H1 (cell line): ENCODE results near the gene RHCG. TPM values are rescaled to one million over a fixed set of nuclear protein-coding genes. Genes with fewer than 3 reads are reported as not detected.

Experiments
- CTCF ChIA-PET: fragments of 300-600 bp; sonication (Branson Sonifier 250); formaldehyde crosslinking; loops from one replicate; lab custom pipeline; 2021; ENCODE audit not compliant: partially characterized antibody; lab: Charles Lee
- POLR2A ChIA-PET: fragments of 300-600 bp; sonication (Branson Sonifier 250); formaldehyde crosslinking; loops from one replicate; lab custom pipeline; 2021; ENCODE audit warnings: inconsistent platforms; ENCODE audit not compliant: partially characterized antibody; lab: Charles Lee
- DNase-seq, 2 experiments: peaks; one replicate each; pipeline versions ENCODE4 v3.0.0 to v3.0.0-alpha.2; 2010 to 2022; ENCODE audit warnings: low spot score in 2 of 2, low read depth in 1 of 2, mixed read lengths in 1 of 2
- FAIRE-seq: peaks from 2 replicates; lab custom pipeline; 2011; peaks lifted over from hg19 to GRCh38; lab: Jason Lieb, UNC
- H2AFZ ChIP-seq: 2 replicates; pipeline ENCODE4 v1.8.1; 2012; ENCODE audit warnings: low read length, inconsistent platforms
- H2AK5ac ChIP-seq: 2 replicates; pipeline ENCODE4 v1.6.1; 2013; ENCODE audit warnings: low read depth, low read length
- H2BK120ac ChIP-seq: replicated peaks from 2 replicates; pipeline ENCODE3; 2013; ENCODE audit warnings: low read depth, low read length, inconsistent platforms
- H2BK12ac ChIP-seq: 2 replicates; pipeline ENCODE4 v1.6.1; 2013; ENCODE audit warnings: low read depth, low read length
- H2BK15ac ChIP-seq: 2 replicates; pipeline ENCODE4 v1.6.1; 2013; ENCODE audit warnings: low read length
- H2BK20ac ChIP-seq: 2 replicates; pipeline ENCODE4 v1.6.1; 2013; ENCODE audit warnings: low read length
- H2BK5ac ChIP-seq: 2 replicates; pipeline ENCODE4 v1.6.1; 2013; ENCODE audit warnings: low read depth, low read length
- H3K14ac ChIP-seq: 2 replicates; pipeline ENCODE4 v1.6.1; 2013; ENCODE audit warnings: inconsistent platforms; ENCODE audit not compliant: insufficient read length
- H3K18ac ChIP-seq: 2 replicates; pipeline ENCODE4 v1.6.1; 2013; ENCODE audit warnings: low read length; ENCODE audit errors: extremely low read depth
- H3K23ac ChIP-seq: 2 replicates; pipeline ENCODE4 v1.6.1; 2013; ENCODE audit warnings: inconsistent platforms; ENCODE audit not compliant: insufficient read length
- H3K23me2 ChIP-seq: 2 replicates; pipeline ENCODE4 v1.6.1; 2013; ENCODE audit warnings: low read depth, low read length
- H3K27ac ChIP-seq: 2 replicates; pipeline ENCODE4 v1.6.1; 2011; ENCODE audit warnings: low read depth, low read length, inconsistent platforms
- H3K27me3 ChIP-seq, 4 experiments: replicated peaks in 1 of 4; 1 replicate in 1 of 4; 2 replicates in 3 of 4; pipeline versions ENCODE4 v1.6.1 to v1.8.1; 2011 to 2013; ENCODE audit warnings: low read length in 3 of 4, mild to moderate bottlenecking in 3 of 4, inconsistent platforms in 2 of 4, mixed read lengths in 2 of 4, moderate library complexity in 1 of 4; ENCODE audit not compliant: control insufficient read depth in 3 of 4, insufficient read depth in 3 of 4; ENCODE audit errors: extremely low read depth in 1 of 4
- H3K36me3 ChIP-seq, 4 experiments: 2 replicates each; pipeline versions ENCODE4 v1.6.1 to v1.8.1; 2011 to 2013; ENCODE audit warnings: mild to moderate bottlenecking in 4 of 4, low read length in 3 of 4, moderate library complexity in 2 of 4, control low read depth in 1 of 4, inconsistent platforms in 1 of 4; ENCODE audit not compliant: insufficient read depth in 4 of 4, control insufficient read depth in 2 of 4
- H3K4ac ChIP-seq: replicated peaks from 2 replicates; pipeline ENCODE3; 2013; ENCODE audit warnings: low read length, low read depth, mixed read lengths, inconsistent platforms; ENCODE audit not compliant: insufficient read length
- H3K4me1 ChIP-seq, 4 experiments: replicated peaks in 1 of 4; 1 replicate in 1 of 4; 2 replicates in 3 of 4; pipeline versions ENCODE4 v1.6.1 to v1.8.1; 2011 to 2013; ENCODE audit warnings: low read length in 3 of 4, inconsistent platforms in 2 of 4, mixed read lengths in 1 of 4; ENCODE audit not compliant: insufficient read depth in 4 of 4, control insufficient read depth in 3 of 4
- H3K4me2 ChIP-seq, 2 experiments: 2 replicates each; pipeline versions ENCODE4 v1.6.1 to v1.8.1; 2011 to 2013; ENCODE audit warnings: low read depth in 2 of 2, low read length in 2 of 2, control low read depth in 1 of 2, inconsistent platforms in 1 of 2, mild to moderate bottlenecking in 1 of 2; ENCODE audit not compliant: insufficient read depth in 1 of 2
- H3K4me3 ChIP-seq, 4 experiments: fragments of 200-600, 300-600 bp in 1 of 4; sonication (generic), shearing (Covaris generic), sonication (Bioruptor Twin) in 1 of 4; 2 replicates each; pipeline versions ENCODE4 v1.5.1 to v1.8.1; 2011 to 2016; ENCODE audit warnings: low read length in 4 of 4, low read depth in 3 of 4, control low read depth in 2 of 4, inconsistent platforms in 2 of 4, mild to moderate bottlenecking in 2 of 4, mixed read lengths in 1 of 4, moderate library complexity in 1 of 4; ENCODE audit not compliant: insufficient read depth in 2 of 4; ENCODE audit errors: extremely low read depth in 1 of 4
- H3K56ac ChIP-seq: replicated peaks from 2 replicates; pipeline ENCODE3; 2013; ENCODE audit warnings: low read depth, mild to moderate bottlenecking, mixed read lengths, low read length, inconsistent platforms; ENCODE audit not compliant: insufficient read length
- H3K79me1 ChIP-seq: 2 replicates; pipeline ENCODE4 v1.6.1; 2013; ENCODE audit warnings: low read depth, low read length, control low read depth
- H3K79me2 ChIP-seq, 2 experiments: 2 replicates each; pipeline versions ENCODE4 v1.6.1 to v1.8.1; 2012 to 2013; ENCODE audit warnings: low read length in 2 of 2, mild to moderate bottlenecking in 2 of 2, inconsistent platforms in 1 of 2; ENCODE audit not compliant: insufficient read depth in 2 of 2, control insufficient read depth in 1 of 2
- H3K9ac ChIP-seq, 4 experiments: replicated peaks in 1 of 4; 1 replicate in 1 of 4; 2 replicates in 3 of 4; pipeline versions ENCODE4 v1.6.1 to v1.8.1; 2011 to 2013; ENCODE audit warnings: low read depth in 3 of 4, low read length in 3 of 4, control low read depth in 2 of 4, mild to moderate bottlenecking in 2 of 4, moderate library complexity in 2 of 4, inconsistent platforms in 1 of 4; ENCODE audit errors: extremely low read depth in 1 of 4
- H3K9me3 ChIP-seq, 2 experiments: 2 replicates each; pipeline versions ENCODE4 v1.6.1 to v1.8.1; 2012 to 2013; ENCODE audit warnings: mild to moderate bottlenecking in 2 of 2, moderate library complexity in 2 of 2, control low read depth in 1 of 2, inconsistent platforms in 1 of 2, low read depth in 1 of 2, low read length in 1 of 2, mixed read lengths in 1 of 2; ENCODE audit not compliant: insufficient read depth in 2 of 2
- H4K20me1 ChIP-seq, 2 experiments: replicated peaks in 1 of 2; 2 replicates each; pipeline versions ENCODE3 to v1.8.1; 2011 to 2013; ENCODE audit warnings: inconsistent platforms in 2 of 2, low read length in 2 of 2, mild to moderate bottlenecking in 1 of 2; ENCODE audit not compliant: insufficient read depth in 2 of 2, control insufficient read depth in 1 of 2
- H4K5ac ChIP-seq: 2 replicates; pipeline ENCODE4 v1.6.1; 2013; ENCODE audit warnings: low read length, low read depth, mixed read lengths, inconsistent platforms; ENCODE audit not compliant: insufficient read length
- H4K8ac ChIP-seq: 2 replicates; pipeline ENCODE4 v1.8.0; 2013; ENCODE audit warnings: mild to moderate bottlenecking, moderate library complexity, low read length, inconsistent platforms; ENCODE audit not compliant: insufficient read depth; ENCODE audit errors: extremely low read depth
- H4K91ac ChIP-seq: replicated peaks from 2 replicates; pipeline ENCODE3; 2013; ENCODE audit warnings: low read length, mixed read lengths, inconsistent platforms; ENCODE audit not compliant: insufficient read length
- BACH1 ChIP-seq: IDR thresholded peaks from 2 replicates; pipeline ENCODE4 v1.6.1; 2012; ENCODE audit warnings: low read length, improper control_type of control experiment
- BCL11A ChIP-seq, 2 experiments: IDR thresholded peaks; one replicate each; pipeline ENCODE4 v1.6.1; 2011; ENCODE audit warnings: low read depth in 2 of 2, low read length in 2 of 2, mild to moderate bottlenecking in 2 of 2
- CTBP2 ChIP-seq: IDR thresholded peaks from 2 replicates; pipeline ENCODE4 v1.7.0; 2011; ENCODE audit warnings: borderline replicate concordance, mild to moderate bottlenecking, moderate library complexity, mixed read lengths, low read length; ENCODE audit not compliant: insufficient read depth, insufficient read length
- JUN ChIP-seq: IDR thresholded peaks from 2 replicates; pipeline ENCODE4 v1.6.1; 2011; ENCODE audit warnings: low read depth, mild to moderate bottlenecking, improper control_type of control experiment, low read length
- JUND ChIP-seq: IDR thresholded peaks from 2 replicates; pipeline ENCODE4 v1.6.1; 2011; ENCODE audit warnings: mild to moderate bottlenecking, improper control_type of control experiment, low read length
- KDM4A ChIP-seq: IDR thresholded peaks from one replicate; pipeline ENCODE4 v1.7.1; 2012; ENCODE audit warnings: low read depth, mild to moderate bottlenecking, moderate library complexity, low read length, inconsistent platforms; ENCODE audit not compliant: severe bottlenecking
- PHF8 ChIP-seq: fragments of 200-600 bp; sonication (generic); conservative IDR thresholded peaks from 2 replicates; pipeline ENCODE4 v1.7.1; 2012; ENCODE audit warnings: low read depth, mild to moderate bottlenecking, inconsistent platforms, low read length, moderate library complexity
- POU5F1 ChIP-seq: IDR thresholded peaks from 2 replicates; pipeline ENCODE4 v1.6.1; 2011; ENCODE audit warnings: low read depth, mild to moderate bottlenecking, low read length, moderate library complexity
- RFX5 ChIP-seq: IDR thresholded peaks from 2 replicates; pipeline ENCODE4 v1.6.1; 2011; ENCODE audit warnings: low read depth, low read length, improper control_type of control experiment, borderline replicate concordance
- SIN3A ChIP-seq, 2 experiments: IDR thresholded peaks in 1 of 2; conservative IDR thresholded peaks in 1 of 2; 2 replicates each; pipeline ENCODE4 v1.6.1; 2011 to 2012; ENCODE audit warnings: low read length in 2 of 2, improper control_type of control experiment in 1 of 2, low read depth in 1 of 2, mild to moderate bottlenecking in 1 of 2
- SUZ12 ChIP-seq: fragments of 200-600 bp; sonication (generic); IDR thresholded peaks from 2 replicates; pipeline ENCODE4 v1.6.1; 2012; ENCODE audit warnings: mild to moderate bottlenecking, inconsistent platforms, low read length, moderate library complexity, mixed read lengths
- WGBS, 2 experiments: shearing (Covaris generic) in 1 of 2; methylation state at CpG; one replicate each; pipeline versions ENCODE4 v1.1.6 to v1.1.7; 2013 to 2015; ENCODE audit warnings: low lambda C conversion rate in 2 of 2, mixed read lengths in 2 of 2, inconsistent platforms in 1 of 2, low coverage in 1 of 2, missing lambda C conversion rate in 1 of 2; ENCODE audit not compliant: insufficient replicate concordance in 2 of 2, insufficient coverage in 1 of 2, insufficient read length in 1 of 2; ENCODE audit errors: extremely low coverage in 1 of 2, missing lambda C conversion rate in 1 of 2; 5-methylcytosine and 5-hydroxymethylcytosine counted together
- polyA plus RNA-seq, 7 experiments: library from polyadenylated mRNA; depleted of rRNA in 3 of 7; stranded (reverse) in 5 of 7; unstranded in 2 of 7; fragments of >200 nt in 5 of 7; fragments of 200-250 nt in 2 of 7; gene quantifications; 1 replicate in 5 of 7; 2 replicates in 1 of 7; 4 replicates in 1 of 7; pipeline versions ENCODE4 v1.2.1 to v1.2.3, GENCODE V29; 2011 to 2013; ENCODE audit warnings: missing spikeins in 2 of 7, mixed read lengths in 2 of 7
- total RNA-seq: library from RNA; stranded (reverse); fragmentation: NEBNext Ultra II Directional; extraction: Animal tissue kit (Norgen Biotek cat#: 25700); gene quantifications from 2 replicates; pipeline ENCODE4 v1.2.1, GENCODE V29; 2021

The RHCG gene
- total and polyA plus RNA-seq, 2 of the 8 experiments (the other 6 are each of a cell fraction or from before 2014, with no cell fraction given) = 0.68 TPM; not detected in 1

- H3K23ac ChIP-seq = no peak overlapping the region
- no peak overlapping the region for H4K91ac ChIP-seq
- no peak overlapping the region for H2BK15ac ChIP-seq
- TF ChIP-seq JUN = no peak
- no peak for TF ChIP-seq KDM4A
- TF ChIP-seq JUND = no peak
- no peak for TF ChIP-seq BACH1
- no peak for TF ChIP-seq SUZ12
- no peak for TF ChIP-seq SIN3A (conservative IDR thresholded peaks at IDR 0.05 in 1 of 2, IDR thresholded peaks at IDR 0.05 in 1 of 2; ENCODE audit: low read depth in 1 of 2, low read length in 2 of 2)
- TF ChIP-seq PHF8 = no peak
- TF ChIP-seq RFX5 = no peak
- no peak for TF ChIP-seq POU5F1
- no peak for TF ChIP-seq CTBP2
- TF ChIP-seq BCL11A (IDR thresholded peaks at IDR 0.05; ENCODE audit: low read depth in 2 of 2, low read length in 2 of 2) = no peak
Measured at GRCh38 chr15:89439764-89440163, 56.6 kb downstream of the RHCG start.

More at GRCh38 chr15:89439764-89440163, 56.6 kb downstream of the RHCG start:
- peak overlapping the region; percentile 21; the same call in 1 of the 2 replicates for H4K8ac ChIP-seq
- H3K18ac ChIP-seq = no peak overlapping the region
- H3K23me2 ChIP-seq = no peaks in the 10 kb centered on the region; the same call in 1 of the 2 replicates
- 90% methylated on average over 9 of the region's 9 CpGs; no CpG with 5 or more reads in 1 of the 2 experiments for WGBS, 2 experiments
- H3K9ac ChIP-seq = no peak overlapping the region
- no peak for FAIRE-seq
- peak in 1 of 2 experiments; percentile 36 for DNase-seq
- H2AFZ ChIP-seq = no peak overlapping the region
- no peak overlapping the region for H3K27ac ChIP-seq
- no peaks in the 10 kb centered on the region for H3K79me2 ChIP-seq
- no peak overlapping the region for H2BK20ac ChIP-seq
- H2BK12ac ChIP-seq = no peak overlapping the region
- H4K5ac ChIP-seq = no peak overlapping the region
- no peaks in the 10 kb centered on the region for H3K36me3 ChIP-seq
- no peaks in the 10 kb centered on the region; a peak in 2 of 7 replicates for H3K27me3 ChIP-seq
- H2BK5ac ChIP-seq = no peak overlapping the region
- H3K4ac ChIP-seq = no peak overlapping the region
- H3K4me1 ChIP-seq = peaks cover under 1 to 17% (median 8%) of the 10 kb centered on the region in 4 experiments; a peak in 6 of 7 replicates
- no peaks in the 10 kb centered on the region for H4K20me1 ChIP-seq
- no peak overlapping the region for H3K14ac ChIP-seq
- ChIA-PET POLR2A (no interaction called here), CTCF (interaction anchor here (1.1 to 14.8 kb wide), 7 partner anchors 10 to 93 kb away, joined by 3 to 518 read pairs (median 218); partner anchors contain the start of gene RHCG)
- H3K79me1 ChIP-seq = no peaks in the 10 kb centered on the region
- H3K4me3 ChIP-seq = no peak overlapping the region
- H2AK5ac ChIP-seq = no peak overlapping the region
- no peak overlapping the region for H3K56ac ChIP-seq
- H3K9me3 ChIP-seq = no peaks in the 10 kb centered on the region
- H2BK120ac ChIP-seq = no peak overlapping the region
- H3K4me2 ChIP-seq = no peak overlapping the region
